ENCODE results near the gene SPEM1. TPM values are rescaled to one million over a fixed set of nuclear protein-coding genes. Genes with fewer than 3 reads are reported as not detected.

SPEM1 gene
- total RNA-seq, 4 donors from 2014 or later, result not detected

DNA sequence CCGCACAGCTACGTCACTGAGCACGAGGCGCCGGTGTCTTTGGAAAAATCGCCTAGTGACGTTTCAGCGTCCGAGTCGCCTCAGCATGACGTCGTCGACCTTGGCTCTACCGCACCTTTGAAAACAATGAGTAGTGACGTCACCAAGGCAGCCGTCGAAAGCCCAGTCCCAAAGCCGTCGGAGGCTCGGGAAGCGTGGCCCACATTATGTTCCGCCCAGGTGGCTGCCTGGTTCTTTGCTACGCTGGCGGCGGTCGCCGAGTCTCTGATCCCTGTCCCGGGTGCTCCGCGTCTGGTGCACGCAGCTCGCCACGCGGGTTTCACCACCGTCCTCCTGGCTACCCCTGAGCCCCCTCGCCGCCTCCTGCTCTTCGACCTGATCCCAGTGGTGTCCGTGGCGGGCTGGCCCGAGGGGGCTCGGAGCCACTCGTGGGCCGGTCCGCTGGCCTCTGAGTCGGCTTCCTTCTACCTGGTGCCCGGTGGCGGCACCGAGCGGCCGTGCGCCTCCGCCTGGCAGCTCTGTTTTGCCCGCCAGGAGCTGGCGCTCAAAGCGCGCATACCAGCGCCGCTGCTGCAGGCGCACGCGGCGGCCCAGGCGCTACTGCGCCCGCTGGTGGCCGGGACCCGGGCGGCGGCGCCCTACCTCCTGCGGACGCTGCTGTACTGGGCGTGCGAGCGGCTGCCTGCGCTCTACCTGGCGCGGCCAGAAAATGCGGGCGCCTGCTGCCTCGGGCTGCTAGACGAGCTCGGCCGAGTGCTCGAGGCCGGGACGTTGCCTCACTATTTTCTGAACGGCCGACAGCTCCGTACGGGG, 16.6 kb downstream of the SPEM1 start:
- no peaks in the 10 kb centered on the region for H3K9me3 ChIP-seq
- intact Hi-C loops (cut with DNase I), result loop anchor here (5.0 kb wide), 2 partner anchors 84 to 126 kb away; partner anchors contain the start of genes KCTD11 and SENP3
- H3K4me1 ChIP-seq, result peaks cover 31 to 51% of the 10 kb centered on the region in 2 donors
- H3K27ac ChIP-seq, result peak overlapping the region; percentile 60 to 67 (median 63)
- H3K4me3 ChIP-seq (replicated peaks in 1 of 3), result peak overlapping the region in 1 of 3 donors; percentile 38
- H3K27me3 ChIP-seq, result no peaks in the 10 kb centered on the region
- TF ChIP-seq POLR2A (IDR thresholded peaks at IDR 0.05), result peak in 1 of 2 donors; percentile 46
- TF ChIP-seq, protein P1, sequence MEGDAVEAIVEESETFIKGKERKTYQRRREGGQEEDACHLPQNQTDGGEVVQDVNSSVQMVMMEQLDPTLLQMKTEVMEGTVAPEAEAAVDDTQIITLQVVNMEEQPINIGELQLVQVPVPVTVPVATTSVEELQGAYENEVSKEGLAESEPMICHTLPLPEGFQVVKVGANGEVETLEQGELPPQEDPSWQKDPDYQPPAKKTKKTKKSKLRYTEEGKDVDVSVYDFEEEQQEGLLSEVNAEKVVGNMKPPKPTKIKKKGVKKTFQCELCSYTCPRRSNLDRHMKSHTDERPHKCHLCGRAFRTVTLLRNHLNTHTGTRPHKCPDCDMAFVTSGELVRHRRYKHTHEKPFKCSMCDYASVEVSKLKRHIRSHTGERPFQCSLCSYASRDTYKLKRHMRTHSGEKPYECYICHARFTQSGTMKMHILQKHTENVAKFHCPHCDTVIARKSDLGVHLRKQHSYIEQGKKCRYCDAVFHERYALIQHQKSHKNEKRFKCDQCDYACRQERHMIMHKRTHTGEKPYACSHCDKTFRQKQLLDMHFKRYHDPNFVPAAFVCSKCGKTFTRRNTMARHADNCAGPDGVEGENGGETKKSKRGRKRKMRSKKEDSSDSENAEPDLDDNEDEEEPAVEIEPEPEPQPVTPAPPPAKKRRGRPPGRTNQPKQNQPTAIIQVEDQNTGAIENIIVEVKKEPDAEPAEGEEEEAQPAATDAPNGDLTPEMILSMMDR (IDR thresholded peaks at IDR 0.05), result peak; percentile 43 to 95 (median 82)
- 6% methylated on average over 20 of the region's 92 CpGs; no CpG with 5 or more reads in 1 of the 2 donors for WGBS, 2 donors
- DNase-seq, result peak; percentile 87 to 88
- H3K36me3 ChIP-seq, result no peaks in the 10 kb centered on the region

DNA sequence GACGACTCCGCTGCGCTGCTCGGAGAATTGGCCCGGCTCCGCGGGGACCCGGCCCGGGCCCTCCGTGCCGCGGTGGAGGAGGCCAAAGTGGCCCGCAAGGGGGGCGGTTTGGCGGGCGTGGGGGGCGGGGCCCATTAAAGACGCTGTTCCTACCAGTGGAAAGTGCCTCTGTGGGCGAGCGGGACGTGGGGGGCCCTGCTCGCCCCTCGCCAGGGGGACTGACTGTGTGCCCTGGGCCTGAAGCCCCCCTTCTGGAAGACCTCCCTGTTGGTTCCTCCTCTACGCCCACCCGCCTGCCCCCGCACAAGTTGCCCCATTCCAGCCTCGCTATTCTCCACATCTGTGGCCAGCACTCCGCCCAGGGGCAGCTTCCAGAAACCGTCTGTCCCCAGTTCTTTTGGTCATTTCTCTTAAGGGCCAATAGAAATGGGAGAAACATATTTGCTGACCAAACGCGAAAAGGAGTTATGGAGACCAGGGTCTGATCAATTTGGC, 17.3 kb downstream of the SPEM1 start:
- H3K27me3 ChIP-seq, result no peaks in the 10 kb centered on the region
- intact Hi-C loops (cut with DNase I), result loop anchor here (5.0 kb wide), 2 partner anchors 85 to 125 kb away; partner anchors contain the start of genes KCTD11 and SENP3
- no peaks in the 10 kb centered on the region for H3K36me3 ChIP-seq
- DNase-seq, result peak in 1 of 2 donors; percentile 11
- H3K9me3 ChIP-seq, result no peaks in the 10 kb centered on the region
- H3K4me3 ChIP-seq (replicated peaks in 1 of 3), result peak overlapping the region in 1 of 3 donors; percentile 38
- H3K4me1 ChIP-seq, result peaks cover 31 to 51% of the 10 kb centered on the region in 2 donors
- no peak for TF ChIP-seq POLR2A (IDR thresholded peaks at IDR 0.05)
- TF ChIP-seq, protein P1 (IDR thresholded peaks at IDR 0.05), result no peak
- peak overlapping the region; percentile 48 to 67 (median 63) for H3K27ac ChIP-seq
- WGBS, 2 donors, result 50 to 51% methylated on average over 10 to 13 of the region's 31 CpGs

DNA sequence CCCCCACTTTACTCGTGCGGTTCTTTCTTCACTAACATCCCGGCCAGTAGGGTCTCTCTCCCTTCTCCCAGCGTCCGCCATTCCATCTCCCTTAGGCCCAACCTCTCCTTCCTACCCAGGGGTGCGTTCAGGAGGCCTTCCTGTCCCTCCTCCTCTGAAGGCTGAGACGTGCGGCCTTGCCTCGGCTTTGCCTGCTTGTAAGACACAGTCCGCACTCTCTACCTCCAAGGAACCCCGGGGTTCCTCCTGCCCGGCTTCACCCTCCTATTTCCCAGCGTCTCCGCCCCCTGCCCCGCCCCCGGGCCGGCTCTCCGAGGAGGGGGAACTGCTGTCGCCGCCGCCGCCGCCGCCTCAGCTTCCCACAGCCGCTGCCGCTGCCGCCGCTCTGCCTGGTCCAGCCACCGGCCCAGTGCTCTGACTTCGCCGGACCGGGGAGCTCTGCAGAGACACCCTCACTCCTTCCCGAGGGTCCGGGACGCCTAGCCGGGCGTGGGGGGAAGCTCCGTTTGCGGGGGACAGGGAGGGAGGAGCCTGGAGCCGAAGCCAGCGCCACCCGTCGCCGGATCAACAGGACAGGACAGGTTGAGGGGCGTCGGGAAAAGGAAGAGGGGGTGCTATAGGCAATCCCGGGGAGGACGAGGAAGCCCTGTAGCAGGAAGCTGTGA, 18.0 kb downstream of the SPEM1 start:
- intact Hi-C loops (cut with DNase I), result loop anchor here (5.0 kb wide), 2 partner anchors 86 to 124 kb away; partner anchors contain the start of genes KCTD11 and SENP3
- DNase-seq, result peak; percentile 80 to 82

DNA sequence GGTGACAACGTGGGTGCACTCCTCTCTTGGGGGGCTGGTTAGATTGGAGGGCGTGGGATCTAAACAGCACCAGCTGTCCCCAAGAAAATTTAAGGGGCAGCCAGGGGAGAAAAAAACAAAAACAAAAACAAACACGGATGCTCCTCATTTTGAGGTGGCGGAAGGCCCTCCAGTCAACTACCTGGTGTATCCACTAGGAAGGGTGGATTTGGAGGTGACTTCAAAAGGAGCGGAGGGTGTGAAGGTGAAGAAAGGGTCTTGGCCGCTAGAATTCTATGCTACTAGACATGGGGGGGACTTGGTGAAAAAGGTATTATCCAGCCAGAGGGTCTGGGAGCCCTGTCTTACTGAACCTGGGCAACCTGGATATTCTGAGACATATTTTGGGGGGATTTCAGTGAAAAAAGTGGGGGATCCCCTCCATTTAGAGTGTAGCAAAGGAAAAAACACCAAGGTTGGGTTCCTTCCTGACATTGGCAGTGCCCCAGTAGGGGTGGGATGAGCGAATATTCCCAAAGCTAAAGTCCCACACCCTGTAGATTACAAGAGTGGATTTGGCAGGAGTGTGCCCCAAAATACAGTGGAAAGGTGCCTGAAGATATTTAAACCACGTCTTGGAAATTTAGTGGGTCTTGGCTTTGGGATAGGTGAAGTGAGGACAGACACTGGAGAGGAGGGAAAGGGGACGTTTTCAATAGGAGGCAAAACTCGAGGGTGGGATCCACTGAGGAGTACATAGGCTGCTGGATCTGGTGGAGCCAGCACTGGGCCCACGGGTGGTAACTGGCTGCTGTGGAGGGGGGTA, 18.7 kb downstream of the SPEM1 start:
- intact Hi-C loops (cut with DNase I), result loop anchor here (5.0 kb wide), 2 partner anchors 87 to 123 kb away; partner anchors contain the start of genes KCTD11 and SENP3
- H3K36me3 ChIP-seq, result no peaks in the 10 kb centered on the region
- TF ChIP-seq, protein P1 (IDR thresholded peaks at IDR 0.05), result no peak
- TF ChIP-seq POLR2A (IDR thresholded peaks at IDR 0.05), result no peak
- peak overlapping the region in 1 of 3 donors; percentile 63 for H3K27ac ChIP-seq
- 41 to 44% methylated on average over 11 of the region's 11 CpGs for WGBS, 2 donors
- peak overlapping the region in 1 of 3 donors; percentile 51 for H3K4me3 ChIP-seq (replicated peaks in 1 of 3)
- H3K4me1 ChIP-seq, result peaks cover 31 to 51% of the 10 kb centered on the region in 2 donors
- no peak for DNase-seq
- H3K27me3 ChIP-seq, result no peaks in the 10 kb centered on the region
- H3K9me3 ChIP-seq, result no peaks in the 10 kb centered on the region

More for the DNA sequence above, 18.0 kb downstream of the SPEM1 start:
- WGBS, 2 donors, result 10% methylated on average over 43 to 46 of the region's 48 CpGs
- peak overlapping the region; percentile 48 to 67 (median 63) for H3K27ac ChIP-seq
- H3K9me3 ChIP-seq, result no peaks in the 10 kb centered on the region
- H3K36me3 ChIP-seq, result no peaks in the 10 kb centered on the region
- peaks cover 31 to 51% of the 10 kb centered on the region in 2 donors for H3K4me1 ChIP-seq
- H3K4me3 ChIP-seq (replicated peaks in 1 of 3), result peak overlapping the region in 2 of 3 donors; percentile 25 to 38
- H3K27me3 ChIP-seq, result no peaks in the 10 kb centered on the region
- peak in 1 of 2 donors; percentile 57 for TF ChIP-seq POLR2A (IDR thresholded peaks at IDR 0.05)
- TF ChIP-seq, protein P1 (IDR thresholded peaks at IDR 0.05), result no peak

All from thyroid gland (tissue), 4 donors.